ENCODE measurements around the gene TMEM52. TPM values are rescaled to one million over a fixed set of nuclear protein-coding genes. Genes with fewer than 3 reads are reported as not detected.

Gene TMEM52
- total RNA-seq, 1 donor from 2014 or later: 1.4 TPM

- H3K4me3 ChIP-seq (ENCODE audit: insufficient read depth, low read depth, low read length): no peak overlapping the region
- H3K9me3 Mint-ChIP-seq (ENCODE audit: unreplicated experiment): no peaks in the 10 kb centered on the region
- DNase-seq (ENCODE audit: low read depth) (no peak), FAIRE-seq (no peak)
- H3K4me3 Mint-ChIP-seq (ENCODE audit: unreplicated experiment): no peak overlapping the region
- peaks cover 10% of the 10 kb centered on the region for H3K27me3 ChIP-seq (ENCODE audit: insufficient read depth, low read length)
- H3K4me2 ChIP-seq (ENCODE audit: low read length): no peak overlapping the region
- H4K20me1 ChIP-seq (ENCODE audit: insufficient read depth, low read length): no peaks in the 10 kb centered on the region
- no peak overlapping the region for H3K9ac ChIP-seq (ENCODE audit: low read length)
- no peak overlapping the region for H2AFZ ChIP-seq (ENCODE audit: low read depth, low read length)
- no peaks in the 10 kb centered on the region for H3K36me3 ChIP-seq (ENCODE audit: insufficient read depth, low read length)
- H3K27ac ChIP-seq (ENCODE audit: low read depth, low read length): no peak overlapping the region
- H3K27ac Mint-ChIP-seq (ENCODE audit: unreplicated experiment): no peak overlapping the region
- H3K36me3 Mint-ChIP-seq (ENCODE audit: low read depth, unreplicated experiment): no peaks in the 10 kb centered on the region
- H3K27me3 Mint-ChIP-seq (ENCODE audit: low read depth, unreplicated experiment): peaks cover 14% of the 10 kb centered on the region
- no peaks in the 10 kb centered on the region for H3K9me3 ChIP-seq (ENCODE audit: insufficient read depth, low read depth, low read length)
- H3K79me2 ChIP-seq (ENCODE audit: insufficient read depth, low read length): no peaks in the 10 kb centered on the region
- H3K4me1 Mint-ChIP-seq (ENCODE audit: low read depth, unreplicated experiment): peaks cover 12% of the 10 kb centered on the region
- H3K4me1 ChIP-seq (ENCODE audit: insufficient read depth, low read length): peaks cover 3% of the 10 kb centered on the region
- TF ChIP-seq EZH2 (IDR thresholded peaks at IDR 0.05; ENCODE audit: insufficient read depth, low read length): no peak
- TF ChIP-seq, protein P1, sequence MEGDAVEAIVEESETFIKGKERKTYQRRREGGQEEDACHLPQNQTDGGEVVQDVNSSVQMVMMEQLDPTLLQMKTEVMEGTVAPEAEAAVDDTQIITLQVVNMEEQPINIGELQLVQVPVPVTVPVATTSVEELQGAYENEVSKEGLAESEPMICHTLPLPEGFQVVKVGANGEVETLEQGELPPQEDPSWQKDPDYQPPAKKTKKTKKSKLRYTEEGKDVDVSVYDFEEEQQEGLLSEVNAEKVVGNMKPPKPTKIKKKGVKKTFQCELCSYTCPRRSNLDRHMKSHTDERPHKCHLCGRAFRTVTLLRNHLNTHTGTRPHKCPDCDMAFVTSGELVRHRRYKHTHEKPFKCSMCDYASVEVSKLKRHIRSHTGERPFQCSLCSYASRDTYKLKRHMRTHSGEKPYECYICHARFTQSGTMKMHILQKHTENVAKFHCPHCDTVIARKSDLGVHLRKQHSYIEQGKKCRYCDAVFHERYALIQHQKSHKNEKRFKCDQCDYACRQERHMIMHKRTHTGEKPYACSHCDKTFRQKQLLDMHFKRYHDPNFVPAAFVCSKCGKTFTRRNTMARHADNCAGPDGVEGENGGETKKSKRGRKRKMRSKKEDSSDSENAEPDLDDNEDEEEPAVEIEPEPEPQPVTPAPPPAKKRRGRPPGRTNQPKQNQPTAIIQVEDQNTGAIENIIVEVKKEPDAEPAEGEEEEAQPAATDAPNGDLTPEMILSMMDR (IDR thresholded peaks at IDR 0.05; ENCODE audit: insufficient read depth, low read depth, low read length): no peak
Measured at GRCh38 chr1:1963570-1963969, 44.5 kb upstream of the TMEM52 start.

GRCh38 chr1:1962752-1963151 lies 43.7 kb upstream of the TMEM52 start:
- H3K9ac ChIP-seq (ENCODE audit: low read length): no peak overlapping the region
- TF ChIP-seq, protein P1 (IDR thresholded peaks at IDR 0.05; ENCODE audit: insufficient read depth, low read depth, low read length): no peak
- no peak for TF ChIP-seq EZH2 (IDR thresholded peaks at IDR 0.05; ENCODE audit: insufficient read depth, low read length)
- FAIRE-seq (no peak), DNase-seq (ENCODE audit: low read depth) (no peak)
- H3K27ac ChIP-seq (ENCODE audit: low read depth, low read length): no peak overlapping the region
- peaks cover 3% of the 10 kb centered on the region for H3K4me1 ChIP-seq (ENCODE audit: insufficient read depth, low read length)
- Mint-ChIP-seq H3K27me3 (ENCODE audit: low read depth, unreplicated experiment) (peaks cover 17% of the 10 kb centered on the region), H3K9me3 (ENCODE audit: unreplicated experiment) (peaks cover 2% of the 10 kb centered on the region), H3K36me3 (ENCODE audit: low read depth, unreplicated experiment) (no peaks in the 10 kb centered on the region), H3K4me1 (ENCODE audit: low read depth, unreplicated experiment) (peaks cover 12% of the 10 kb centered on the region), H3K4me3 (ENCODE audit: unreplicated experiment) (no peak overlapping the region), H3K27ac (ENCODE audit: unreplicated experiment) (no peak overlapping the region)
- H3K79me2 ChIP-seq (ENCODE audit: insufficient read depth, low read length): no peaks in the 10 kb centered on the region
- H3K27me3 ChIP-seq (ENCODE audit: insufficient read depth, low read length): peaks cover 10% of the 10 kb centered on the region
- H2AFZ ChIP-seq (ENCODE audit: low read depth, low read length): no peak overlapping the region
- H3K4me2 ChIP-seq (ENCODE audit: low read length): no peak overlapping the region
- no peak overlapping the region for H3K4me3 ChIP-seq (ENCODE audit: insufficient read depth, low read depth, low read length)
- no peaks in the 10 kb centered on the region for H4K20me1 ChIP-seq (ENCODE audit: insufficient read depth, low read length)
- H3K36me3 ChIP-seq (ENCODE audit: insufficient read depth, low read length): no peaks in the 10 kb centered on the region
- no peaks in the 10 kb centered on the region for H3K9me3 ChIP-seq (ENCODE audit: insufficient read depth, low read depth, low read length)

DNA sequence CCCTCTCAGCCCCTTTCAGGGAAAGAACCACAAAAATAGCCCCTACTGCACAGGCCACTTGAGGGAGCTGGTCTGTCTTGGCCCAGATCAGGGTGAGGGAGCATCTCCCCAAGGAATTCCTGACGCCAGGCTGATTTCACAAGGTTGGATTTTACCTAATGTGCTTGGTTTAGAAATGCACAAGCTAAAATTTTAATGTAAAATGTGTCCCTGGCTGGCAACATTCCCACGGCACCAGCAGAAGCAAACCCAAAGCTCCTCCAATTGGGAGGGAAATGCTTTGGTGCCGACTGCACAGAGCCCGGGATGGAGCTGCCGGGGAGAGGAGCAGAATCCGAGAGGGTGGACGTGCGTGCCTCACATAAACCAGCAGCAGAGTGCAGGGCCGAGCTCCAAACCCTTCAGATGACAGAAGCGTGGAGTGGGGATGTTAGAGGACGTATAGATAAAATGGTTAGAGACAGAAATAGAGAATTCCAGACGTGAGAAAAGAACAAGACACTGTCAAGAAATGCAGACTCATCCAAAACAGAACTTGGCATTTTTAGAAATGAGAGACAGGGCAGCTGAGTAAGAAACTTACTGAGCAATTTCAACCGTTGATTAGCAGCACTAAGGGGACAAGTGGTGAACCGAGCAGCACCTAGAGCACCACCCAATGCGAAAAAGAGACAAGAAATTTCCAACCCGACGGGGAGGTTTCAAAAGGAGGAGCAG lies 41.6 kb upstream of the TMEM52 start:
- H3K36me3 Mint-ChIP-seq (ENCODE audit: low read depth, unreplicated experiment): no peaks in the 10 kb centered on the region

More for the DNA sequence above, 41.6 kb upstream of the TMEM52 start:
- Mint-ChIP-seq H3K27ac (ENCODE audit: unreplicated experiment) (peak overlapping the region; percentile 60), H3K27me3 (ENCODE audit: low read depth, unreplicated experiment) (peaks cover 13% of the 10 kb centered on the region), H3K4me3 (ENCODE audit: unreplicated experiment) (no peak overlapping the region), H3K9me3 (ENCODE audit: unreplicated experiment) (peaks cover 2% of the 10 kb centered on the region), H3K4me1 (ENCODE audit: low read depth, unreplicated experiment) (peaks cover 12% of the 10 kb centered on the region)
- DNase-seq (ENCODE audit: low read depth) (no peak), FAIRE-seq (no peak)
- Histone ChIP-seq H3K9me3 (ENCODE audit: insufficient read depth, low read depth, low read length) (no peaks in the 10 kb centered on the region), H3K4me2 (ENCODE audit: low read length) (no peak overlapping the region), H2AFZ (ENCODE audit: low read depth, low read length) (no peak overlapping the region), H3K4me3 (ENCODE audit: insufficient read depth, low read depth, low read length) (no peak overlapping the region), H3K27ac (ENCODE audit: low read depth, low read length) (no peak overlapping the region), H3K27me3 (ENCODE audit: insufficient read depth, low read length) (peaks cover 9% of the 10 kb centered on the region), H3K79me2 (ENCODE audit: insufficient read depth, low read length) (no peaks in the 10 kb centered on the region), H3K36me3 (ENCODE audit: insufficient read depth, low read length) (no peaks in the 10 kb centered on the region), H3K9ac (ENCODE audit: low read length) (no peak overlapping the region), H4K20me1 (ENCODE audit: insufficient read depth, low read length) (no peaks in the 10 kb centered on the region), H3K4me1 (ENCODE audit: insufficient read depth, low read length) (peaks cover 3% of the 10 kb centered on the region)
- TF ChIP-seq, protein P1 (IDR thresholded peaks at IDR 0.05; ENCODE audit: insufficient read depth, low read depth, low read length): no peak
- no peak for TF ChIP-seq EZH2 (IDR thresholded peaks at IDR 0.05; ENCODE audit: insufficient read depth, low read length)
